ENCODE measurements around the gene OR4N2.
"Not testable (repeated sequence)": the region's sequence is repeated elsewhere in the genome, so short reads cannot be mapped to it uniquely, and the experiment has no call there.

The OR4N2 gene

DNA sequence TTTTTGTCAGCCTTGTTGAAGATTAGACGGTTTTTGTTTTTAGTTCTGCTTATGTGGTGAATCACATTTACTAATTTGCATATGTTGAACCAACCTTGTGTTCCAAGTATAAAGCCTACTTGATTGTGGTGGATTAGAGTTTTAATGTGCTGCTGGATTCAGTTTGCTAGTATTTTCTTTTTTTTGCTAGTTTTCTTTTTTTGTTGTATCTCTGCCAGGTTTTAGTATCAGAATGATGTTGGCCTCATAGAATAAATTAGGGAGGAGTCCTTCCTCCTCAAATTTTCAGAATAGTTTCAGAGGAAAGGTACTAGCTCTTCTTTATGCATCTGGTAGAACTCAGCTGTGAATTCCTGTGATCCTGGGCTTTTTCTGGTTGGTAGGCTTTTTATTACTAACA, at the start of gene OR4N2:
TSS of gene OR4N2 (plus strand) at position 301 of the 400 bp plus-strand sequence. CDS start 23,679 bp downstream, outside the sequence.
- DNase-seq: not testable (repeated sequence)

GRCh38 chr14:19754172-19754571, 49.4 kb upstream of the OR4N2 start:
- DNase-seq: no peak

DNA sequence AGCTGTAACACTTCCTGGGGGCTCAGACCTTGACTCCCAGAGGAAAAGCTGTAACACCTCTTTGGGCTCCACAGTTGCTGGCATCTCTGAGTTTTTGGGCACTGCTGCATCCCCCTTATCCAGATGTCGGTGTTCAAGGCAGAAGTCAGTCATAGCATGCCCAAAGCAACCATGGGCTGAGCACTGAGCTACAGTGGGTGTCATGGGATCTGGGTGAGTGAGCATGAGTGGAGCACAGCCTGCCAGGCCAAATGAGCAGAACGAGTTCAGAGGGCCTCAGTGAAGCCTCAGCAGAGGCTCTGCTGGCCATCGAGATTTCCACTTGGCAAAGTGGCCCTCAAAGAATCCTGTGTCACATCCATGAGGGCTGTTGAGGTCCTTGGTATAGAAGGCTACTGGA, 32.1 kb upstream of the OR4N2 start:
- not testable (repeated sequence) for DNase-seq

- no peak for DNase-seq
These were observed 31.6 kb upstream of the OR4N2 start for GRCh38 chr14:19771895-19772430.

DNA sequence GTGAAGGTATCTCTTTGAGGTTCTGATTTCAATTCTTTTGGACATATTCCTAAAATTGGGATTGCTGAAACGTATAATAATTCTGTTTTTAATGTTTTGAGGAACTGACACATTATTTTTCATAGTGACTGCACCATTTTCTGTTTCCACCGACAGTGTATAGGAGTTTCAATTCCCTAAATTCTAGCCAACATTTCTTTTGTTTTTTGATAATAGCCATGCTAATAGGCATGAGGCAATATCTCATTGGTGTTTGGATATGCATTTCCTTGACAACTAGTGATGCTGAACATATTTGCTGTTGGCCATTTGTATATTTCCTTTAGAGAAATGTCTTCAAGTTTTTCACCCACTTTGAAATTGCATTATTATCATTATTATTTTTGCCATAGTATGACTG, 31.1 kb upstream of the OR4N2 start:
- not testable (repeated sequence) for DNase-seq

DNA sequence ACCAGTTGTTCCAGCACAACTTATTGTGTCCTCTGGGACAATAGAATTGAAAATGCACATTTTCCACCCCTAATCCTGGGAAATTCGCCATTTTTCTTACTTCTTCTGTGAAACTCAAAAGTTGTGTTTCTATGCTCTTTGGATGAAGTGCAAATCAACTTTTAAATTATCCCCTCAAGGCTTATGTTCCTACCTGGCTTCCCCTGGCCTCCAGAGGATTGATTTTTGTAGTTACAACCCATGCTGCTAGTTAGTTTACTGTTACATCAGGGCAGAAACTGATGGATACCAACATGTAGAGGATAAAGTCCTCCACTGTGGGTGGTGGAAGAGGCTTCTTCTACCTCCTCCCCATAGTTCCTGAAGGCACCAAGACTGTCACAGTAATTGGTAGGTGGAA, 30.4 kb upstream of the OR4N2 start, which contains the start of gene OR4M1:
TSS of gene OR4M1 (plus strand) at position 301 of the 400 bp plus-strand sequence. CDS start 6,819 bp downstream, outside the sequence.
- not testable (repeated sequence) for DNase-seq

GRCh38 chr14:19775587-19775986, 28.0 kb upstream of the OR4N2 start:
- DNase-seq: no peak

GRCh38 chr14:19785848-19786247, 17.7 kb upstream of the OR4N2 start:
- DNase-seq: not testable (repeated sequence)

DNA sequence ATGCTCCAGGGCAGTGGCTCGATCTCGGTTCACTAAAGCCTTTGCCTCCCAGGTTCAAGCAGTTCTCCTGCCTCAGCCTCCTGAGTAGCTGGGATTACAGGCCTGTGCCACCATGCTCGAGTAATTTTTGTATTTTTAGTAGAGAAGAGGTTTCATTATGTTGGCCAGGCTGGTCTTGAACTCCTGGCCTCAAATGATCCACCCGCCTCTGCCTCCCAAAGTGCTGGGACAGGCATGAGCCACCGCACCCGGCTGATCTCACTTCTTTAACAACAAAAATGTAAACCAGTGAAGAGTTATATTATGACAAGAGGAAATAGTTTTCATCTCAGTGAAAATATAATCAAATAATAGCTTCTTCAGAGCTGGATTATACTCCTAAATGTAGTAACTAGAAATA, 16.3 kb upstream of the OR4N2 start:
- not testable (repeated sequence) for DNase-seq

DNA sequence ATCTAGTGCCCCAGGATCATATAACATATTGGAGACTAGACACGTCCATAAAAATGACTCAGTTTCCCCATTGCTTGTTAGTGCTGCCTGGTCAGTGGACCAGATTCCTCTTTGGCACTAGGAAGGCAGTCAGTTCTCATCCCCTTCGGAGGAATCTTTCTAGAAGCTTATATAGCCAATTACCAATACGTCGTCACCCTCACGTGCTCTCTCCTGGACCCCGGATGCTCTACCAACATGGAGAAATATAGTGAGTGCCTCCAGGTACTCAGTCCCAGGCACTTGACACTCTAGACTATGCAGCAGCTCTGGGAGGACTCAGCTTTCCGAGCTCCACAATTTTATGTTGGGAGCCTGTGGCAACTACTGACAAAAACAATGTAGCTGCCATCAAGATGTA, 15.4 kb upstream of the OR4N2 start:
- not testable (repeated sequence) for DNase-seq

DNA sequence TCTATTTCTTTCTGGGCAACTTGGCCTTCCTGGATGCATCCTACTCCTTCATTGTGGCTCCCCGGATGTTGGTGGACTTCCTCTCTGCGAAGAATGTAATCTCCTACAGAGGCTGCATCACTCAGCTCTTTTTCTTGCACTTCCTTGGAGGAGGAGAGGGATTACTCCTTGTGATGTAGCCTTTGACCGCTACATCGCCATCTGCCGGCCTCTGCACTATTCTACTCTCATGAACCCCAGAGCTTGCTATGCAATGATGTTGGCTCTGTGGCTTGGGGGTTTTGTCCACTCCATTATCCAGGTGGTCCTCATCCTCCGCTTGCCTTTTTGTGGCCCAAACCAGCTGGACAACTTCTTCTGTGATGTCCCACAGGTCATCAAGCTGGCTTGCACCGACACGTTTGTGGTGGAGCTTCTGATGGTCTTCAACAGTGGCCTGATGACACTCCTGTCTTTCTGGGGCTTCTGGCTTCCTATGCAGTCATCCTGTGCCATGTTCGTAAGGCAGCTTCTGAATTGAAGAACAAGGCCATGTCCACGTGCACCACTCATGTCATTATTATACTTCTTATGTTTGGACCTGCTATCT, 7.0 kb upstream of the OR4N2 start:
- not testable (repeated sequence) for DNase-seq

GRCh38 chr14:19799880-19800279, 3.7 kb upstream of the OR4N2 start:
- no peak for DNase-seq

DNA sequence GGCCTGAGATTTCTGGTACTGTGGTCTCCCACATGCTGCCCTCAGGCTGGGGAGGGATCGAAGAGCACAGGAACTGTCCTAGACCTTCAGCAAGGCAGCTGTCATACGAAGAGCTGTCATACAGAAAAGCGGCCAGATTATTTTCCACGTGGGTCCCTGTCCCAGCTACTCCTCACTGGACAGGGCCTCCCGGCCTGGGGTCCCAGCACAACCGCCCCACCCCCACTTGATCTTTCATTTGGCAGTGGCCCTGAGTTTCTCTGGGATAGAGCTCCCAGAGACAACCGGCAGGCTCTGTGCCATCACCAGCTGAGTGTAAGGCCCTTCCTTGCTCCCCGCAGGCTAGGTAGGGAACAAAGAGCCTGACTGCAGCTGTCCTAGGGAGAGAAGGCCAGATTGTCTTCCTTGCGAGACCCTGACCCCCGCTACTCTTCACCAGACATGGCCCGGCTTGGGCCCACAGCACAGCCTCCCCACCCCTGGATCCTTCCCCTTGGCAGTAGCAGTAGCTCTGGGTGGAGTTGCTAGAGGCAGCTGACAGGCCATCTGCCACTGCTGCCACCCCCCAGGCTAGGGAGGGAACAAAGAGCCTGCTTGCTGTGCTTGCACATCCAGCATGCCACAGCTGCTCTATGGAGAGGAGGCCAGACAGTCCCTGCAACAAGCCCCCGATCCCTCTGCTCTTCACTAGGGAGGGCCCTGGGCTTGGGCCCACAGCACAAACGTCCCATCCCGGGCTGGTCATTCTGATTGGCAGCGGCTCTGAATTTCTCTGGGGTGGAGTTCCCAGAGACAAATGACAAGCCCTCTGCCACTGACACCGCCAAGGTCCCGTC, 3.1 kb upstream of the OR4N2 start:
- no peak for DNase-seq

- no peak for DNase-seq
These were observed 2.5 kb upstream of the OR4N2 start for GRCh38 chr14:19801118-19801464.

DNA sequence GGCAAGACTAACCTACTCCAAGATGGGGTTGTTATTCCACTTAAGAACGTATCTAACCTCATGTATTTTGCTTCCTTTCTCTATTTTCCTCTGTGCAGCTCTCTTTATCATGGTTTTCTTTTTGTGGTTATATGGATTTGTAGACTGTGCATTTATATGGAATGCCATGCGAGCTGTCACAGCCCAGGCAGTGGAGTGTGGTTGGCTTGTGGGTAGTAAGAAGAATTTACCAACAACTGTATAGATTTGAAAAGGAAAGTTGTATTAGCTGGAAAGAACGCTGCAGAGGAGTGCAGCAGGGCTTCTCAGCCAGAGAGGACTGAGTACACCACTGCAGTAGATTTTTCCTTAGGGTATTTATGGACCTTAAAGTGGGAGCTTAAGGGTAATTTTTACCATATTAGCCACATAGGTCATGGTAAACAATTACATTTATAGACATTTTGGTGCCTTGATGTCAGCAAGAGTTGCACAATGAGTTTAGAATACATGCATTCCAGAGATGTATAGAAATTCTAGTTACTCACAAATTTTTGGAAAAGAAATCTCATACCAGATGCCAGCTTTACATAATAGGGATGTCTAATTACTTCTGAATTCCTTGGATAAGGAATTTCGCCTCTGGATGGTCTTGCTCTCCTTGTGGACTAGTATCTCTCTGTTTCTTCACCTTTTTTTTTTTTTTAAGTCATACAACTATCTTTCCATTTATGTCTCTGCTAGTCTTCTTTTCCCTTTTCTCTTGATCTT, 9.8 kb downstream of the OR4N2 start:
- not testable (repeated sequence) for DNase-seq

DNA sequence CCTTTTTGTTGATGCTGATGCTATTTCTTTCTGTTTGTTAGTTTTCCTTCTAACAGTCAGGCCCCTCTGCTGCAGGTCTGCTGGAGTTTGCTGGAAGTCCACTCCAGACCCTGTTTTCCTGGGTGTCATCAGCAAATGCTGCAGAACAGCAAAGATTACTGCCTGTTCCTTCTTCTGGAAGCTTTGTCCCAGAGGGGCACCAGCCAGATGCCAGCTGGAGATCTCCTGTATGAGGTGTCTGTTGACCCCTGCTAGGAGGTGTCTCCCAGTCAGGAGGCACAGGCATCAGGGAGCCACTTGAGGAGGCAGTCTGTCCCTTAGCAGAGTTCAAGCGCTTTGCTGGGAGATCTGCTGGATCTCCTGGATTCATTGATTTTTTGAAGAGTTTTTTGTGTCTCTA, 16.3 kb downstream of the OR4N2 start:
- DNase-seq: not testable (repeated sequence)

GRCh38 chr14:19821016-19821415, 17.4 kb downstream of the OR4N2 start:
- DNase-seq: not testable (repeated sequence)

DNA sequence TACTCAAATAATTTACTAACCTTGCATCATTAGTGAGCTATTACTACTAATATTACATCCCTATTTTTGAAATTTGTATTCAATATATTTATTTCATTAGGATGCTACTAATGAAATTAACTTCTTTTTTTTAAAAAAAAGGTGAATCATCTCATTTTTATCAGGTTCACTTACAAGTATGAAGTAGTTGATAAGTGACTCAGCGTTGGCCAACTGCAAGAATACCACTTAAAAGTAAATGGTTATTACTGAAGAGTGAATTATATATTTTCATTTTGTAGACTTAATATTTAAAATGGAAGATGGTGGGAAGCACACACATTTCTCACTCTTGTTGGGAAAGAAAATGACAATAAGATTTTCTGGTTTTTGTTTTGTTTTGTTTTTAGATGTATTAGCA, 19.6 kb downstream of the OR4N2 start:
- no peak for DNase-seq

DNA sequence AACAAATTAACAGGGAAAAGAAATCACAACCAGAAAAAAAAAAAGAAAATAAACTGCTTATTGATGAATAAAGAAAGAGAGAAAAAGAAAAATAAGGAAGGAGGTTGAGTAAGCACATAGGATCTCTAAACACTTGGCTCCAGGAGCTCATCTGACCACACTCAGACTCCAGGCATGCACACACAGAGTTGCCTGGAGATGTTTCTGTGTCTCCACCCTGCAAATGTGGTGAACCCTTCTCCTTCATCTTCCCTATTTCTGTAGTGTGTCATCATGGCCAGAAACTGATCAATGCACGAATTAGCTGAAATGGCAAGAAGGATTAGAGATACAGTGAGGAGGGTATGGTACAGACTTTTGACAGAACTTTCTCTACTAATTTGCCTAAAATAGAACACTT, 20.2 kb downstream of the OR4N2 start:
- DNase-seq: no peak

GRCh38 chr14:19827626-19828244, 24.2 kb downstream of the OR4N2 start:
- DNase-seq: not testable (repeated sequence)

DNA sequence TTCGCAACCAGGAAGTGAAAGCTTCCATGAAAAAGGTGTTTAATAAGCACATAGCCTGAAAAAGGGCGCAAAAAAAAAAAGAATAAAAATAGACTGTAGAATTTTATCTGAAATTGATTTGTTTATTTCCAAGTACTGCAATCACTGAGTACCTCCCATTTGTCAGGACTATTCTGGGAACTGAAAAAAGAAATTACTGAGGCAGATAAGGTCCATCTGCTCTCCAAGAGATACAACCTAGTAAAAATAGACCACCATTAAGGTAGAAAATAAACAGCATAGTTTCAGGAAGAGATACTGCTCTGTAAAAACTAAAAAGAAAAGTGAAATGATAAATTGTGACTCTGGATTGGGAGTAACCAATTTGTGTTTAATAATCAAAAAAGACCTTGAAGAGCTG, 24.7 kb downstream of the OR4N2 start:
- DNase-seq: no peak

- not testable (repeated sequence) for DNase-seq
These were observed 30.8 kb downstream of the OR4N2 start for GRCh38 chr14:19834203-19834848.

All from NCI-H1417 treated with DMSO at 0.1 percent for 48 hours (cell line).